H1 (cell line): Measurements from ENCODE around the gene NFASC. TPM values are rescaled to one million over a fixed set of nuclear protein-coding genes. Genes with fewer than 3 reads are reported as not detected.

Source experiments
- ASH2L ChIP-seq: fragments of 200-600, 300-600 bp; sonication (generic); IDR thresholded peaks from one replicate; pipeline ENCODE4 v1.7.1; 2017; ENCODE audit warnings: low read length
- ATF2 ChIP-seq: IDR thresholded peaks from 2 replicates; pipeline ENCODE4 v1.6.1; 2012; ENCODE audit warnings: low read length, inconsistent platforms
- EZH2 ChIP-seq: fragments of 200-600 bp; sonication (generic); IDR thresholded peaks from 2 replicates; pipeline ENCODE4 v1.7.1; 2012; ENCODE audit warnings: low read depth, mild to moderate bottlenecking, moderate library complexity, low read length, inconsistent platforms; ENCODE audit not compliant: severe bottlenecking
- GABPA ChIP-seq: IDR thresholded peaks from 2 replicates; pipeline ENCODE4 v1.6.1; 2011; ENCODE audit warnings: mild to moderate bottlenecking, low read length, moderate library complexity, borderline replicate concordance; ENCODE audit not compliant: insufficient read depth
- GTF2F1 ChIP-seq: IDR thresholded peaks from 2 replicates; pipeline ENCODE4 v1.6.1; 2012; ENCODE audit warnings: low read depth, low read length, improper control_type of control experiment, borderline replicate concordance
- MAFK ChIP-seq: IDR thresholded peaks from 2 replicates; pipeline ENCODE4 v1.6.1; 2012; ENCODE audit warnings: low read depth, mild to moderate bottlenecking, improper control_type of control experiment, low read length
- NRF1 ChIP-seq: IDR thresholded peaks from 2 replicates; pipeline ENCODE4 v1.6.1; 2011; ENCODE audit warnings: mild to moderate bottlenecking, low read depth, low read length, improper control_type of control experiment
- POU5F1 ChIP-seq: IDR thresholded peaks from 2 replicates; pipeline ENCODE4 v1.6.1; 2011; ENCODE audit warnings: low read depth, mild to moderate bottlenecking, low read length, moderate library complexity
- RAD21 ChIP-seq, 2 experiments: IDR thresholded peaks in 1 of 2; conservative IDR thresholded peaks in 1 of 2; 2 replicates each; pipeline ENCODE4 v1.6.1; 2011; ENCODE audit warnings: low read depth in 2 of 2, low read length in 2 of 2, improper control_type of control experiment in 1 of 2, inconsistent platforms in 1 of 2, mild to moderate bottlenecking in 1 of 2, moderate library complexity in 1 of 2
- SAP30 ChIP-seq: fragments of 300-600 bp; sonication (generic); IDR thresholded peaks from 2 replicates; pipeline ENCODE4 v1.7.1; 2012; ENCODE audit warnings: low read length, moderate library complexity, mild to moderate bottlenecking, inconsistent platforms; ENCODE audit not compliant: insufficient read depth, insufficient replicate concordance
- SIN3A ChIP-seq, 2 experiments: IDR thresholded peaks in 1 of 2; conservative IDR thresholded peaks in 1 of 2; 2 replicates each; pipeline ENCODE4 v1.6.1; 2011 to 2012; ENCODE audit warnings: low read length in 2 of 2, improper control_type of control experiment in 1 of 2, low read depth in 1 of 2, mild to moderate bottlenecking in 1 of 2
- SP4 ChIP-seq: IDR thresholded peaks from 2 replicates; pipeline ENCODE4 v1.6.1; 2012; ENCODE audit warnings: low read length, inconsistent platforms
- SRF ChIP-seq: IDR thresholded peaks from 2 replicates; pipeline ENCODE4 v1.6.1; 2011; ENCODE audit warnings: mild to moderate bottlenecking, low read depth, low read length, moderate library complexity
- polyA plus RNA-seq, 7 experiments: library from polyadenylated mRNA; depleted of rRNA in 3 of 7; stranded (reverse) in 5 of 7; unstranded in 2 of 7; fragments of >200 nt in 5 of 7; fragments of 200-250 nt in 2 of 7; gene quantifications; 1 replicate in 5 of 7; 2 replicates in 1 of 7; 4 replicates in 1 of 7; pipeline versions ENCODE4 v1.2.1 to v1.2.3, GENCODE V29; 2011 to 2013; ENCODE audit warnings: missing spikeins in 2 of 7, mixed read lengths in 2 of 7
- total RNA-seq: library from RNA; stranded (reverse); fragmentation: NEBNext Ultra II Directional; extraction: Animal tissue kit (Norgen Biotek cat#: 25700); gene quantifications from 2 replicates; pipeline ENCODE4 v1.2.1, GENCODE V29; 2021

Gene NFASC
- total and polyA plus RNA-seq, 2 of the 8 experiments (the other 6 are each of a cell fraction or from before 2014, with no cell fraction given) = 5.0 to 15.2 TPM

DNA sequence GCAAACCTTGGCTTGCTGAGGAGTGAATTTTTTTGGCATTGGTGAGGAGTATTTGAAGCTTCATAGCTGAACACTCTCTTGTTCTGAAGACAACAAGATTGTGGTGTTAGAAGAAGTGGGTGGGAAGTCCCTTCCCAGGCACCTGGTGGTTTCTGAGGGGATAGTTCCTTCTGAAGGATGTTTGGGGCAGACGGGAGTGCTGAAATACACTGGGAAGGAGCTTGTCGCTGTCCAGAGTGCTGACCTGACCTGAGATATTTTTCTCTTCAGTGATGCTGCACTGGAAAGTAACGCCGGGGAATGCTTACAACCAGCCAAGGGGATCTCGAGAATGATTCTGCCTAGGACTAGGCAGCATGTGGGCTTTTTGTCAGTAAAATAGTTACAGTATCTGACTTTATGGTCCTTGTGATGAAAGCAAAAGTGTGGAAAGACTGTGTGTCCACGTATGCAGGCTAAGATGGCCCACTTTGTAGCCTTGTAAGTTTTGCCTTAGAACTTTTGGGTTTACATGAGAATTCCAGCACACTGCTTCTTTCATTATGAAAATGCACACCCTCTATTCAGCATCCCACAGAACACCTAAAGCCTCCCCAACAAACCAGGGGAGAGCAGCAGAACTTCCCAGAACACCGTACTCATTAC is 33.1 kb upstream of the NFASC start (continued):
- peak; percentile 8 to 43; a peak in 1 of 4 replicates for TF ChIP-seq RAD21 (IDR thresholded peaks at IDR 0.05 in 1 of 2, conservative IDR thresholded peaks at IDR 0.05 in 1 of 2; ENCODE audit: low read depth in 2 of 2, low read length in 2 of 2)
- no peak for TF ChIP-seq NRF1
- no peak for TF ChIP-seq MAFK
- peak; percentile 40 for TF ChIP-seq SAP30
- TF ChIP-seq ATF2 = no peak
- no peak for TF ChIP-seq GABPA
- peak; percentile 94 to 98; a peak in 3 of 4 replicates for TF ChIP-seq SIN3A (conservative IDR thresholded peaks at IDR 0.05 in 1 of 2, IDR thresholded peaks at IDR 0.05 in 1 of 2; ENCODE audit: low read depth in 1 of 2, low read length in 2 of 2)
- TF ChIP-seq ASH2L = no peak
- TF ChIP-seq GTF2F1 = no peak
- TF ChIP-seq SP4 = no peak
- no peak for TF ChIP-seq POU5F1
- no peak for TF ChIP-seq SRF
- TF ChIP-seq EZH2 = no peak
